ENCODE measurements around the gene EPHB3. TPM values are rescaled to one million over a fixed set of nuclear protein-coding genes. Genes with fewer than 3 reads are reported as not detected.

Gene EPHB3
- total RNA-seq, result 1.7 and 3.9 TPM in 2 replicates

GRCh38 chr3:184561061-184561912 lies at the start of gene EPHB3:
Gene EPHB3, plus strand, starts transcription at chr3:184561785. Its CDS starts 451 bp downstream, at chr3:184562236.

Other genes with a start within 250 kb of the EPHB3 start
- gene EIF4G1, start 247.2 kb upstream of the EPHB3 start, total RNA-seq, result 258 and 495 TPM in 2 replicates
- gene FAM131A, start 224.2 kb upstream of the EPHB3 start, total RNA-seq, result 21.4 and 38.7 TPM in 2 replicates
- gene CLCN2, start 200.2 kb upstream of the EPHB3 start, total RNA-seq, result 2.4 and 2.8 TPM in 2 replicates
- gene POLR2H, start 200.1 kb upstream of the EPHB3 start, total RNA-seq, result 86.7 and 121 TPM in 2 replicates
- gene THPO, start 183.6 kb upstream of the EPHB3 start, total RNA-seq, result not detected in 2 replicates
- gene CHRD, start 181.7 kb upstream of the EPHB3 start, total RNA-seq, result 0.55 and 0.59 TPM in 2 replicates
- 19.0 and 22.6 TPM in 2 replicates for gene MAGEF1, start 150.3 kb downstream of the EPHB3 start, total RNA-seq